K562 (cell line): ENCODE measurements around the gene KIAA0825. TPM values are rescaled to one million over a fixed set of nuclear protein-coding genes. Genes with fewer than 3 reads are reported as not detected.

ENCODE experiments used
- ARHGAP35 ChIP-seq: fragments of 450-650 bp; IDR thresholded peaks from 2 replicates; pipeline ENCODE4 v1.6.1; 2018; ENCODE audit not compliant: partially characterized antibody
- ARID3A ChIP-seq: IDR thresholded peaks from 2 replicates; pipeline ENCODE4 v1.6.1; 2012; ENCODE audit warnings: low read depth, low read length, improper control_type of control experiment, borderline replicate concordance
- CEBPB ChIP-seq: fragments of 450-650 bp; IDR thresholded peaks from 2 replicates; pipeline ENCODE4 v1.6.1; 2016; ENCODE audit warnings: missing genetic modification characterization, missing compliant biosample characterization
- FOXK1 ChIP-seq: sonication (generic); formaldehyde crosslinking; IDR thresholded peaks from 2 replicates; pipeline ENCODE4 v1.8.0; 2022; ENCODE audit warnings: missing genetic modification reagents, mild to moderate bottlenecking, borderline replicate concordance
- HDGF ChIP-seq: fragments of 450-650 bp; IDR thresholded peaks from 2 replicates; pipeline ENCODE4 v1.6.1; 2016
- HES1 ChIP-seq: fragments of 450-650 bp; IDR thresholded peaks from 2 replicates; pipeline ENCODE4 v1.6.1; 2016; ENCODE audit warnings: low read depth, mild to moderate bottlenecking, moderate library complexity
- HNRNPH1 ChIP-seq: fragments of 200-400 bp; formaldehyde crosslinking; optimal IDR thresholded peaks from 2 replicates; pipeline ENCODE3; 2017; ENCODE audit warnings: low read depth, mild to moderate bottlenecking, low read length, moderate library complexity
- JUN ChIP-seq, 2 experiments: sonication (generic) in 1 of 2; formaldehyde crosslinking in 1 of 2; IDR thresholded peaks; 2 replicates each; pipeline versions ENCODE4 v1.6.1 to v1.8.0; 2012 to 2022; ENCODE audit warnings: borderline replicate concordance in 2 of 2, mild to moderate bottlenecking in 2 of 2, improper control_type of control experiment in 1 of 2, low read depth in 1 of 2, low read length in 1 of 2, missing genetic modification reagents in 1 of 2
- JUND ChIP-seq, 2 experiments: IDR thresholded peaks; 2 replicates in 1 of 2; 3 replicates in 1 of 2; pipeline ENCODE4 v1.6.1; 2011; ENCODE audit warnings: borderline replicate concordance in 2 of 2, low read depth in 2 of 2, low read length in 2 of 2, improper control_type of control experiment in 1 of 2, missing biosample characterization in 1 of 2, missing genetic modification characterization in 1 of 2, missing genetic modification reagents in 1 of 2
- MAFG ChIP-seq: fragments of 450-650 bp; conservative IDR thresholded peaks from 2 replicates; pipeline ENCODE4 v1.6.1; 2016; ENCODE audit warnings: missing genetic modification characterization, missing compliant biosample characterization
- MCM7 ChIP-seq, 2 experiments: fragments of 450-650 bp; IDR thresholded peaks; 2 replicates each; pipeline ENCODE4 v1.6.1; 2016 to 2018
- MTA3 ChIP-seq: fragments of 450-650 bp; formaldehyde crosslinking; IDR thresholded peaks from 2 replicates; pipeline ENCODE4 v1.6.1; 2017; ENCODE audit warnings: mild to moderate bottlenecking, borderline replicate concordance
- NCOA4 ChIP-seq: fragments of 450-650 bp; IDR thresholded peaks from 2 replicates; pipeline ENCODE4 v1.6.1; 2018; ENCODE audit warnings: mild to moderate bottlenecking; ENCODE audit not compliant: partially characterized antibody
- NFE2 ChIP-seq: IDR thresholded peaks from 2 replicates; pipeline ENCODE4 v1.6.1; 2014; ENCODE audit warnings: antibody characterized with exemption, low read depth
- NFIC ChIP-seq: fragments of 450-650 bp; IDR thresholded peaks from 2 replicates; pipeline ENCODE4 v1.6.1; 2017; ENCODE audit warnings: mild to moderate bottlenecking, inconsistent platforms
- NR1H2 ChIP-seq: sonication (generic); formaldehyde crosslinking; IDR thresholded peaks from 2 replicates; pipeline ENCODE4 v1.4.0; 2020; ENCODE audit warnings: mild to moderate bottlenecking, missing genetic modification reagents
- POLR3G ChIP-seq: IDR thresholded peaks from 2 replicates; pipeline ENCODE4 v1.6.1; 2011; ENCODE audit not compliant: insufficient read length, insufficient replicate concordance; ENCODE audit errors: extremely low read depth
- ZNF511 ChIP-seq: sonication (generic); formaldehyde crosslinking; IDR thresholded peaks from 2 replicates; pipeline ENCODE4 v1.8.0; 2022; ENCODE audit warnings: mild to moderate bottlenecking, missing genetic modification reagents
- ZNF586 ChIP-seq: fragments of 450-650 bp; formaldehyde crosslinking; conservative IDR thresholded peaks from 2 replicates; pipeline ENCODE4 v1.4.0; 2020; ENCODE audit warnings: mild to moderate bottlenecking, moderate library complexity
- polyA plus RNA-seq, 8 experiments: library from polyadenylated mRNA; depleted of rRNA in 4 of 8; stranded (reverse) in 5 of 8; unstranded in 3 of 8; fragments of >200 nt; fragmentation: Nextera tagmentation in 2 of 8; fragmentation: Illumina TruSeq in 1 of 8; extraction: Ambion mirVana in 2 of 8; extraction: Trizol in 1 of 8; gene quantifications; 2 replicates each; pipeline versions ENCODE4 v1.2.1 to v1.2.3, GENCODE V29; 2011 to 2014; ENCODE audit warnings: inconsistent platforms in 1 of 8, missing spikeins in 1 of 8
- total RNA-seq, 7 experiments: library from RNA; depleted of rRNA in 6 of 7; stranded (reverse); fragments of >200 nt in 6 of 7; fragmentation: Illumina TruSeq in 2 of 7; extraction: Trizol in 2 of 7; gene quantifications; 2 replicates each; pipeline versions ENCODE4 v1.2.1 to v1.2.3, GENCODE V29; 2011 to 2021; ENCODE audit warnings: low replicate concordance in 1 of 7

KIAA0825 gene
- total and polyA plus RNA-seq, 9 of the 15 experiments (the other 6 are each of a cell fraction or from before 2014, with no cell fraction given): 0.05 to 0.36 (median 0.16) TPM; not detected in 1

GRCh38 chr5:94618029-94618492 is 343 bp downstream of the KIAA0825 start (continued):
- TF ChIP-seq JUND (IDR thresholded peaks at IDR 0.05; ENCODE audit: borderline replicate concordance, low read depth, low read length): no peak
- TF ChIP-seq JUND (tag; IDR thresholded peaks at IDR 0.05; ENCODE audit: borderline replicate concordance, low read depth, low read length): 0 out of 3 replicates have a peak, but pooled peaks have one; percentile 11
- 0 out of 2 replicates have a peak, but pooled peaks have one; percentile 4 for TF ChIP-seq NFIC
- TF ChIP-seq NFE2: peak; percentile 71
- TF ChIP-seq ARHGAP35: no peak
- TF ChIP-seq HNRNPH1: no peak
- TF ChIP-seq MCM7 (IDR thresholded peaks at IDR 0.05): no peak
- TF ChIP-seq MAFG (tag): no peak
- TF ChIP-seq HES1: no peak
- TF ChIP-seq ARID3A: no peak
- no peak for TF ChIP-seq FOXK1 (CRISPR knock-in tag)
- 0 out of 2 replicates have a peak, but pooled peaks have one; percentile 4 for TF ChIP-seq ZNF511 (CRISPR knock-in tag)
- TF ChIP-seq NCOA4: no peak
- TF ChIP-seq POLR3G: no peak
- TF ChIP-seq CEBPB (tag): no peak
- no peak for TF ChIP-seq HDGF
- no peak for TF ChIP-seq JUN (IDR thresholded peaks at IDR 0.05; ENCODE audit: borderline replicate concordance, low read depth, low read length)
- TF ChIP-seq JUN (CRISPR knock-in tag; IDR thresholded peaks at IDR 0.05; ENCODE audit: borderline replicate concordance): no peak
- no peak for TF ChIP-seq ZNF586 (CRISPR knock-in tag)
- peak; percentile 87; the same call in 1 of the 2 replicates for TF ChIP-seq NR1H2 (CRISPR knock-in tag)
- no peak for TF ChIP-seq MTA3
